GM12892 (cell line): ENCODE data around the gene MZF1.

Source experiments
- POLR2A ChIP-seq: IDR thresholded peaks from 2 replicates; pipeline ENCODE4 v1.6.1; 2011; ENCODE audit warnings: low read depth, low read length, control low read depth
- POLR2AphosphoS5 ChIP-seq: IDR thresholded peaks from 2 replicates; pipeline ENCODE4 v1.6.1; 2011; ENCODE audit warnings: low read depth, low read length, control low read depth
- TAF1 ChIP-seq: IDR thresholded peaks from 2 replicates; pipeline ENCODE4 v1.6.1; 2011; ENCODE audit warnings: low read depth, mild to moderate bottlenecking, control low read depth, low read length, borderline replicate concordance

DNA sequence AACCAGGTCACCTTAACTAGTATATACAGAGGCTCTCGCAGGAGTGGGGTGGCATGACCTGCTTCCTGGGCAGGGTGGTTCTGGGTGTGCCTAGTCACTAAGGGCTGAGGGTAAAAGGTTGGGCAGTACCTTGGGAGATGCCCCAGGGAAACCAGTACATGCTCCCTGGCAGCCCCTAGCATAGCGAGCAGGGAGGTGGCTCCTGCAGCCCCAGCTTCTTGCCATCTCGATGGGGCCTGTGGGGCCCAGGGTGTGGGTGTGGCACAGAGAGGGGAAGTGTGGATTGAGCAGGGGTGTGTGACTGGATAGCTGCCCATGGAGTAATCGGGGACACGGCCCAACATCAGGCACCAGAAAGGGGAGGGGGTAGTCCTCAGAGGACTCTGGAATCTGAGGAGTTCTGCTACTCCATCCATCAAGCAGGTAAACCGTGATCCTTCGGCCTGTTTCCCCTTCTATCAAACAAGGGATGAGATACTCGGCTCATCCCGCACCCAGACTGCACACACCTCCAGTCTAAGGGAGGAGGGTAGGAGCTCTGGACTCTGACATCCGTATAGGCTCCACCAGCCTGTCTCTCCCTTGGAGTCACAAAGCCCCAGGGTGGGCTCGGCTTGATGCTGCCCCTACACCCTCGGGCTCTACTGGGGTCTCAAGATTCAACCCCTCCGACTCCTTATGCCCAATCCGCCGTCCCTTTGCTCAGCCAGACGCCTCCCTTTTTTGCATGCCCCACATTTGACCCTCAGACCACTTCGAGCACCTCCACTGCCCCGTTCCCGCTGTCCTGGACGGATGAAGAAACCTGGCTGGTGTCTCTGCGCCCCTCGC is 54.7 kb downstream of the MZF1 start:
- TF ChIP-seq POLR2A (no peak), POLR2AphosphoS5 (no peak), TAF1 (no peak)
